K562 (cell line): ENCODE measurements around the gene MYH7B. TPM values are rescaled to one million over a fixed set of nuclear protein-coding genes. Genes with fewer than 3 reads are reported as not detected.

Experiments used
- CCNT2 ChIP-seq: IDR thresholded peaks from 2 replicates; pipeline ENCODE4 v1.6.1; 2011; ENCODE audit warnings: borderline replicate concordance, low read depth, mild to moderate bottlenecking, moderate library complexity, mixed read lengths, low read length; ENCODE audit not compliant: insufficient read length; ENCODE audit errors: extremely low read depth
- FOXK2 ChIP-seq, 2 experiments: fragments of 450-650 bp; IDR thresholded peaks in 1 of 2; conservative IDR thresholded peaks in 1 of 2; 2 replicates each; pipeline ENCODE4 v1.6.1; 2016; ENCODE audit warnings: low read depth in 2 of 2, mild to moderate bottlenecking in 1 of 2
- KLF16 ChIP-seq: IDR thresholded peaks from 2 replicates; pipeline ENCODE4 v1.6.1; 2016; ENCODE audit warnings: antibody characterized with exemption
- MEIS2 ChIP-seq: fragments of 450-650 bp; IDR thresholded peaks from 2 replicates; pipeline ENCODE4 v1.6.1; 2014; ENCODE audit warnings: mild to moderate bottlenecking; ENCODE audit not compliant: partially characterized antibody
- NFIC ChIP-seq: fragments of 450-650 bp; IDR thresholded peaks from 2 replicates; pipeline ENCODE4 v1.6.1; 2017; ENCODE audit warnings: mild to moderate bottlenecking, inconsistent platforms
- POLR3A ChIP-seq: IDR thresholded peaks from 2 replicates; pipeline ENCODE4 v1.6.1; 2011; ENCODE audit warnings: borderline replicate concordance, mild to moderate bottlenecking, moderate library complexity; ENCODE audit not compliant: insufficient read length, insufficient read depth; ENCODE audit errors: extremely low read depth
- SMARCA4 ChIP-seq: fragments of 450-650 bp; IDR thresholded peaks from 2 replicates; pipeline ENCODE4 v1.6.1; 2016
- SMC3 ChIP-seq: conservative IDR thresholded peaks from 2 replicates; pipeline ENCODE4 v1.6.1; 2011; ENCODE audit warnings: low read depth, low read length, improper control_type of control experiment; ENCODE audit not compliant: insufficient read depth
- ZNF3 ChIP-seq: fragments of 250-450 bp; sonication (Bioruptor Pico); IDR thresholded peaks from 2 replicates; pipeline ENCODE4 v1.5.0; 2021; ENCODE audit warnings: mild to moderate bottlenecking, moderate library complexity
- polyA plus RNA-seq, 8 experiments: library from polyadenylated mRNA; depleted of rRNA in 4 of 8; stranded (reverse) in 5 of 8; unstranded in 3 of 8; fragments of >200 nt; fragmentation: Nextera tagmentation in 2 of 8; fragmentation: Illumina TruSeq in 1 of 8; extraction: Ambion mirVana in 2 of 8; extraction: Trizol in 1 of 8; gene quantifications; 2 replicates each; pipeline versions ENCODE4 v1.2.1 to v1.2.3, GENCODE V29; 2011 to 2014; ENCODE audit warnings: inconsistent platforms in 1 of 8, missing spikeins in 1 of 8
- total RNA-seq, 7 experiments: library from RNA; depleted of rRNA in 6 of 7; stranded (reverse); fragments of >200 nt in 6 of 7; fragmentation: Illumina TruSeq in 2 of 7; extraction: Trizol in 2 of 7; gene quantifications; 2 replicates each; pipeline versions ENCODE4 v1.2.1 to v1.2.3, GENCODE V29; 2011 to 2021; ENCODE audit warnings: low replicate concordance in 1 of 7
- TF ChIP-seq, protein P1 (sequence below): fragments of 450-650 bp; formaldehyde crosslinking; IDR thresholded peaks from 2 replicates; pipeline ENCODE4 v1.4.0; 2020; ENCODE audit warnings: mild to moderate bottlenecking, moderate library complexity

The MYH7B gene
- total and polyA plus RNA-seq, 9 of the 15 experiments (the other 6 are each of a cell fraction or from before 2014, with no cell fraction given) = 0.07 to 0.34 (median 0.13) TPM; not detected in 3

DNA sequence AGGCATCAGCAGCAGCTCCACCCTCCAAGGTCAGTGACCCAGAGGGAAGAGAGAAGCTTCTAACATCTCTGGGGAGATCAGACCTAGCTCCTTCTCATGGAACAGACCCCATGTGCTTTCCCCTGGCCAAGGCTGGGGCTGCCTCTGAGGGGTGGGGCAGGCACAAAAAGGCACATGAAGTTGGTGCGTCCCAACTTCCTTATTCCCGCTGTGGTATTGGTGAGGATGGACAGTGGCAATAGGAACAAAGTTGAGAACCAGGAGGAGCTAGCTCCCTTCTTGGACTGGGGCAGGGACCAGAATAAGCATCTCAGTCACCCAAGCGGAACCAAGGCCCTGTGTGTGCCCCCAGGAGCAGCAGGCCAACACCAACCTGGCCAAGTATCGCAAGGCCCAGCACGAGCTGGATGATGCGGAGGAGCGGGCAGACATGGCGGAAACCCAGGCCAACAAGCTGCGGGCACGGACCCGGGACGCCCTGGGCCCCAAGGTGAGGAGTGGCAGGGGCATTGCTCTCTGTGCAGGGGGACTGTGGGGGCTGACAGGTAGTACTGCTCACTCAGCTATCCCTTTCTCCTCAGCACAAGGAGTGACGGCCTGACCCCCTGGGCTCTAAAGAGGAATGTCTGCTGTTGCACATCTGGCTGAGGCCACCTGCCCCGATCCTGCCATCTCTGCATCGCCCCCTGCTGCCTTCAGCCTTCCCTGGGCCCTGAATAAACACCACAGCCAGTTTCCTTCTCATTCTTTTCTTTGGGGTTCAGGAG is 46.1 kb downstream of the MYH7B start (continued):
- TF ChIP-seq, protein P1, sequence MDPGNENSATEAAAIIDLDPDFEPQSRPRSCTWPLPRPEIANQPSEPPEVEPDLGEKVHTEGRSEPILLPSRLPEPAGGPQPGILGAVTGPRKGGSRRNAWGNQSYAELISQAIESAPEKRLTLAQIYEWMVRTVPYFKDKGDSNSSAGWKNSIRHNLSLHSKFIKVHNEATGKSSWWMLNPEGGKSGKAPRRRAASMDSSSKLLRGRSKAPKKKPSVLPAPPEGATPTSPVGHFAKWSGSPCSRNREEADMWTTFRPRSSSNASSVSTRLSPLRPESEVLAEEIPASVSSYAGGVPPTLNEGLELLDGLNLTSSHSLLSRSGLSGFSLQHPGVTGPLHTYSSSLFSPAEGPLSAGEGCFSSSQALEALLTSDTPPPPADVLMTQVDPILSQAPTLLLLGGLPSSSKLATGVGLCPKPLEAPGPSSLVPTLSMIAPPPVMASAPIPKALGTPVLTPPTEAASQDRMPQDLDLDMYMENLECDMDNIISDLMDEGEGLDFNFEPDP (CRISPR knock-in tag) = no peak
- TF ChIP-seq POLR3A (no peak), SMARCA4 (no peak), ZNF3 (CRISPR knock-in tag) (no peak), MEIS2 (no peak), CCNT2 (no peak), FOXK2 (conservative IDR thresholded peaks at IDR 0.05 in 1 of 2, IDR thresholded peaks at IDR 0.05 in 1 of 2; ENCODE audit: low read depth in 2 of 2) (no peak), KLF16 (no peak), NFIC (no peak), SMC3 (0 out of 2 replicates have a peak, but pooled peaks have one; percentile 36)
